NCI-H1092 (cell line): ENCODE results near the gene CARS2.

Experiments
- DNase-seq: peaks from one replicate; lab custom pipeline; 2025; lab: John Stamatoyannopoulos, UW

Gene CARS2

DNA sequence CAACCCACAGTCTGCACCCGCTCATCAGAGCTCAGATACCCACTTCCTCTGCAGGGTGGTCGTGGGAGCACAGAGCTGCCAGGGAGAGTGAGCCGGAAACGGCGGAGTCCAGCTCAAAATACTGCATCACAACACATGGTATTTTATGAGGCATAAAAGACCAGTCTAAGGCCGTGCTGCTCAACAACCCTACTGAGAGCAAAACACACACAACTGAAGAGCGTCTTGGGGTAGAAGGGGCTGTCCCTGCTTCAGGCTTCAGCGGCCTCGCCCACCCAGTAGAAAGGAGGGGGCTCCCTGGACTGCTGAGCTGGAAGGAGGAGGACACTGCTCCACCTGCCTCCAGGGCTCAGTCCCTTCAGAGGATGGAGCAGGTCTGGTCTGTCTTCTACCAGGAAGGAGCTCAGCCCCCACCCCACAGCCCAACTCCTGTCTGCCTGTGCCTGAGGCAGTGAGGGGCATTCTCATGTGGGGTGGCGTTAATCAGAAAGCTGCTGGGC, 53.6 kb downstream of the CARS2 start:
- DNase-seq, result no peak

GRCh38 chr13:110651726-110652230, 54.1 kb downstream of the CARS2 start:
- DNase-seq, result no peak

DNA sequence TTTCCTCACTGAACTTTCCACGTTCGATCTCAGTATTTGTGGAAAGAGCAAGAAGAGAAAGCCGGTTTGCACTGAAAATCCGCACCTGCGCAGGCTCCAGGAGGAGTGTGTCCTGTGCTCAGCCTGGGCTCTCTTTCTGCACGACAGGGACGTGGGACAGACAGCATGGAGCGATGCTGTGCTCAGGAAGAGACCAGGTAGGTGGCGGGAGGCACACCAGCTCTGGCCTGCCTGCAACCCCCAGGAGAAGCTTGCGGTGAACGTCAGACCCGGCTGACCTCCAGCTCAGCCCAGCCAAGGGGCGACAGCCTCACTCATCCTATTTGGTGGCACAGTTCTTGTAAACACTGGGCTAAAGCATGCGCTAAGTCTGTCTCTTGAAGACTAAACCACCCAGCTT, 54.6 kb downstream of the CARS2 start:
- no peak for DNase-seq

DNA sequence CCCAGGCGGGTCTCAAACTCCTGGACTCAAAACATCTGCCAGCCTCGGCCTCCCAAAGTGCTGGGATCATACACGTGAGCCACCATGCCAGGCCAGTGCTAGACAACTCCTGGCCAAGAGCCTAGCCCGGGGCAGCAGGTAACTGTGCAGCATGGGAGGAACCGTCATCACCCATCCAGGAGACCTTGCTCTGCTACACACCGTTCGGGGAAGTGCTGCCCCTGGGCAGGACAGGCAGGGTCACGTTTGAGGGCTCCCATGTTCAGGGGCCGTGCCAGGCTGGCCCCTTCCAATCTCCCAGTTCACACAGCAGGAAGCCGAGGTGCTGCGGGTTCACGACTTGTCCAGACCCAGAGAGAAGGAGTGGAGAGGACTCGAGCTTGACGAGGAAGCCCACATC, 55.5 kb downstream of the CARS2 start:
- DNase-seq, result no peak

DNA sequence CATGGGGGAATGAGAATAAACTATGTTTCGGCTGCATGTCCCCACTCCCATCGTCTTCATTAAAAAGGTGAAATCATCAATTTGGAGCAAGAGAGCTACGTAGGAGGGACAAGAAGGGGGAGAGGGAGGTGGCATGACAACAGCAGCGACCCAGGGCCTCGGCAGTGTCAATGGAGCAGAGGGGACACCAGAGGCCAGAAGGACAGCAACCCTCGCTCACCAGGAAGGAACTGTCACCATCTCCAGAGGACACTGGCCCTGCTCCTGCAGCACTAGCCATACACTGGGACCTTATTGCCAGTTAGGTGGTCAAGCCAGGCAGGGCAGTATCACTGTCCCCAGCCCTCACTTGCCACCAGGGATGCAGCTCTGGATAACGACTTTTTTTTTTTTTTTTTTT, 56.4 kb downstream of the CARS2 start:
- DNase-seq, result no peak

DNA sequence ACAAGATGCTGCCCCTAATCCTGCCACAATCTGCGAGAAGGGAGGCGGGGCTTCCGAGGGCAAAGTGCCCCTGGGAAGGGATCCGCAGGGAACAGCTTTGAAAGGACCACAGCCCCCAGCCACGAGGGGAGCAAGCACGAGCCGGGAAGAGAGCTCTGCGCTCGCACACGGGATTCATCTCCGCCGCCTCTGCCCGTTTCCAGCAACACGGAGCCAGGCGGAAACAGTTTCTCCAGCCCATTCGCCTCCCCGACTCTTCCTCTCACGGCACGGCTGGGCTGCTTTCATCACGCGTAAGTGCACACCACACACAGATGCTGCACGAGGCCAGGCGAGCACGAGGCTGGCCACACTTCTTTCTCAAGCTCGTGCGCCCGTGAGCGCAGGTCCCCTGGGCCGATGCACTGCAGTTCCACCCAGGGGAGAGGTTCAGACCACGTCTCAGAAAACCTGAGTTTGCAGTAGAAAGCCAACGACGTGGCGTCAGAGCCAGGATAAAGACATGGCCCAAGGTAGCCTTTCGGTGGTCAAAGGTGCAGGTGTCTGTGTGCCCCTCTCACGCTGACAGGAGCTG, 57.0 kb downstream of the CARS2 start:
- no peak for DNase-seq

DNA sequence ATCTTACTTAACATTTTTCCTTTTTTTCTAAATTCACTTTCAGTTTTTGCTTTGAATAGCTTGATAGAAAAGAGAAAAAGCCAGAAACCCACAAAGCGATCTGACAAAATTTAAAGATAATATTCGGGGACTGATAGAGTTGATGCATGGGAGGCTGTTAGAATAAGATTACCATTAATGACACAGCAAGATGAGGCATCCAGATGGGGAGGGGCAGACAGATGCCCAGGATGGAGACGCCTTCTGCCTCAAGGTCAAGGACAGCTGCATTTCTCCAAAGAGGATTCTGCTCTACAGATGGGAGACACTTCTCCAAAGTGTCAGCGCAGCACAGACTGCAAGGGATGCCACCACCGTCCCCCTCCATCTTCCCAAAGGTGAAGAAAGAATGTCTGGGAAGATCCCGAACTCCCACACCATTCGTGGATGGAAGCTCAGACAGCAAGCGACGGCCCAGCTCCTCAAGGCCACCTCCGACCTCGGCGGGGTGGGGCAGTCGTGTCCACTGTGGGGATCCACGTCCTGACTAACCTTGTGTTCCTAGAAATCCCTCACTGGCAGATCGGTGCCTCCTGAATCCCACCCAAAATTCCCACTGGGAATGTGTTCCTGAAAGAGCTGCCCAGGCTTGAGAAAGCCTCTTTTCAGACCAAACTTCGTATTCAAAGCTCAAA, 57.6 kb downstream of the CARS2 start:
- DNase-seq, result no peak

DNA sequence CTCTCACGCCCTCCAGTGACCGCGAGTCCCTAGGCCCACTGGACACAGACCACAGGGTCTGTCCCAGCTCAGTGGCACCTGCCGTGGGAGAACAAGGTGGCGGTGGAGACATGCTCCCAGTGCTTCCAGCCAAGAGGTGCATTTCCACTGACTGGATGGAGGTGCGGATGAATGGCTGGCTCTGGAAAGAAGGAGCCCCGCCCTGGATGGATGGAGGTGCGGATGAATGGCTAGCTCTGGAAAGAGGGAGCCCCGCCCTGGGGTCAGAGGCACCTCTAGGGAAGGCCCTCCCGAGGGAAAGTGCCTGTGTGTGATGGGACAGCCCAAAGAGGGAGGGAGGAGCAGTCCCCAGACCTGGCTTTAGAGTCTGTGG, 58.6 kb downstream of the CARS2 start:
- DNase-seq, result no peak

- DNase-seq, result no peak
These were observed 59.2 kb downstream of the CARS2 start for GRCh38 chr13:110646442-110647364.

DNA sequence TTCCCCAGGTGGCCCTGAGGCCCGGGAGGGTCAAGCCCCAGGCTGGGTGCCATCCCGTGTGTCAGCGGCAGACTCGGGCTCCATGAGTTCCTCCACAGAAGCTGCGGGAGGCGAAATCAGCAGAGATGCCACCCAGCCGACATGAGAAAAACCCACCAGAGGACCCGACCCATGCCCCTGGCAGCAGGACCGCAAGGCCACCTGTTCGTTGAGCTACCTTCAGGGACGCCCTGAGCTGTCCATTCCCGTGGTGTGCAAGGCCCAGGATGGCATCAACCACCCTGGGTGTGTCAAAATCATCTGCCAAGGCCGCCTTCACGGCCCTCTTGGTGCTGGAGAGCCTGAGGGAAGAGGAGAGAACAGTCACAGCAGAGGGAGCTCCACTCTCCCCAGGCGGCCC, 60.2 kb downstream of the CARS2 start:
- DNase-seq, result no peak

DNA sequence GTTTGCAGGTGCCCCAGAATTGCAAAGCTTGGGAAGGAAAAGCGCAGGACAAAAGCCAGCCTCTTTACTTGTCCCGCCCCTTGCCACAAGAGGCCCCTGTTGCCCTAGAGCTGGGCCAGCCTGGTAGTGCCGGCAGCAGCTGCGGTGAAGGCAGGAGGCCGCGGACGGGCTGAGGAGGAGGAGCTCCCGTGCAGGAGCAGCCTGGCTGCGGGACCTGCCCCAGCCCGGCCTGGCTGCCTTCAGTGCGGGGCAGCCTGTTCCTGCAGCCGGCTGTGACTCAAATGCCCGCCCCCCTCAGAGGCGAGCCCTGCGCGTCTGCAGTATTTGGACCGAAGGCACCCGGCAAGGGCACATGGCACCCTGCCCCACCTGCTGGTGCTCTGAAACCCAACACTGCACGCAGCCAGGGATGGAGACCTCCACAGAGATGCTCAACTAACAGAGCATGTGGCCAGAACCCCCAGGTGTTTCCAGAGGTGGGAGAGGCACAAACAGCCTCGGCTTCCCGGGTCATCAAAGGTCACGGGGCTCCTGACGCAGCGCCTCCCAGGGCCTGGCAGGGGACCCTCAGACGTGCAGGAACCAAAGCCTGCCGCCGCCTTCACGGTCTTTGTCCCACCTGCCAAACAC, 60.9 kb downstream of the CARS2 start:
- DNase-seq, result peak; percentile 67

DNA sequence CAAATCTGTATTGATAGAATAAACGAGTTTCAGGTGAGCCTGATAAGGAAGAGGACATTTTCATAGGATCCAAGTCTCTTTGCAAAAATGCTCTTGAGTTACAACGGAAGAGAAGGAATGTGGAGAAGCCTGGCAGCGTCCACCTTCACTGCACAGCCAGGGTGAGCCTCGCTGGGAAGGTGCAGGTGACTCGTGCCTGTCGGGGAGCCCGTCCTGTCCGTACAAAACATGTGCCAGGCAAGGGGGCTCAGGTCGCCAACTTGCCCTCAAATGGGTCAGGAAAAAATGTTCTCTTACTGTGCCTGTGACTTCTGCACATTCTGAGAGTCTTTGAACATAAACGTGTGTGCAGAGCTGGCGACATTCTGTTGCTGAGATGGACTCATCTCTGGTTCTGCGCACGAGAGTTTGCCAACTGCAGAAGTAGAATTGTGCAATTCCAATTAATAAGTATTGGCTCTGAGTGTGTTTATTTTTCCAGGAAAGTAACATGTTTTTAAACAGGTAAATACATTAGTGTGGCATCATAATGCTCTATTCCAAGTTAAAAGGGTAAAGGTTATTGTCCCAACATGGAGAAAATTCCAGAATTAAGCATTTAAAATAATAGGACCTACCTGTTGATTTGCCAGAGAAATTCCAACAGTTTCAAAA, 62.0 kb downstream of the CARS2 start:
- DNase-seq, result no peak

DNA sequence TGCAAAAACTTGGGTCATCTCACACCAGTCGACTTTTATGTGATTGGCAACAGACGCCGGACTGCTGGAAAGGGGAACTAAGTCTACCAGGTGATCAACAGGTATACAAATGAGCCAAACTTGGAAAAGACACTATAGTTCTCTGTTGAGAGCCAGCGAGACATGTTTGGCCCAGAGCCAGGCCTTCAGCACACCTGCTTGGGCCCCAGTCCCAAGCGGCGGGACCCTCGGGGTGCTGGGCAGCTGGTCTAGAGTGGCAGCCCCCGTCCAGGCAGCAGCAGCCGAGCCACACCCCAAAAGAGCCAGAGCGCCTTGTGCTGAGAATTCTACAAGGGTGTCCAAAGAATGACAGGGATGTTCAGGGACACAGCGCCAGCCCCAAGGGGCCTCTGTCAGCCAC, 62.6 kb downstream of the CARS2 start:
- no peak for DNase-seq

- no peak for DNase-seq
These were observed 63.5 kb downstream of the CARS2 start for GRCh38 chr13:110642291-110642981.

GRCh38 chr13:110641055-110642015, 64.6 kb downstream of the CARS2 start:
- DNase-seq, result peak; percentile 48

DNA sequence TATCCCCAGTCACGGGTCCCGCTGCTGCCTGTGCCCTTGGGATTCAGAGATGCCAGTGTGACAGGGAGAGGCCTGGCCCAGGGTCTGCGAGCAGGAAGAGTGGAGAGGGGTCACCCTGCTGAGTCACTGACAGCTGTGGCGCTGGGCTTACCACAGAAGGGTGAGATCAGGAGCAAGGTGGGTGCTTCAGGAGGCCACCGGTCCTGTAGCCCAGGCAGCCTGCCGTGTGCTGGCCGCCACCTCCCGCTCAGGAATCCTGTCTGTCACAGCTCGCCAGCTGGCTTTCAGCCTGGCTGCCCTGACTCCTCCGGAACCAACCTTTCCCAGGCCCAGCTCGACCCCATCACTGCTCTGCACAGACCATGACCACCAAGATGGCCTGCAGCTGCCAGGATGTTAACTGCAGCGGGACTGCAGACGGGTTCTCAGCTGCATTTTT, 65.3 kb downstream of the CARS2 start:
- peak; percentile 25 for DNase-seq

DNA sequence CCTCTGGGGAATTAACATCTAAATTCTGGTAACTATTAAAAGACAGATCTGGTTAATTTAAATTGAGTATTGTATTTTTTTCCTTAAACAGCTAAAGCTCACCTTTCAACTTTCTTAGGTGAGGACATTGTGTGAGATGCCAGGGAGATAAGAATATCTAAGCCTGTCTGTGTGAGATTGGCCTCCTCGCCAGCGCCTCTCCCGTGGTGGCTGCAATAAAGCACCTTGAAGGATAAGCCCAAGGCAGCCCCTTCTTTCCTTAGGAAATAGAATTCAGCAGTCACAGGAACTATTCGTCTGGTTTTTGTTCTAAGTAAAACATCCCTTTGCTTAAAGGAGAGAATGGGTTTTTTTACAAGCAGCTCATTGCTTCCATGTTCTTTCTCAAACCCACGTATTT, 66.0 kb downstream of the CARS2 start:
- DNase-seq, result no peak

DNA sequence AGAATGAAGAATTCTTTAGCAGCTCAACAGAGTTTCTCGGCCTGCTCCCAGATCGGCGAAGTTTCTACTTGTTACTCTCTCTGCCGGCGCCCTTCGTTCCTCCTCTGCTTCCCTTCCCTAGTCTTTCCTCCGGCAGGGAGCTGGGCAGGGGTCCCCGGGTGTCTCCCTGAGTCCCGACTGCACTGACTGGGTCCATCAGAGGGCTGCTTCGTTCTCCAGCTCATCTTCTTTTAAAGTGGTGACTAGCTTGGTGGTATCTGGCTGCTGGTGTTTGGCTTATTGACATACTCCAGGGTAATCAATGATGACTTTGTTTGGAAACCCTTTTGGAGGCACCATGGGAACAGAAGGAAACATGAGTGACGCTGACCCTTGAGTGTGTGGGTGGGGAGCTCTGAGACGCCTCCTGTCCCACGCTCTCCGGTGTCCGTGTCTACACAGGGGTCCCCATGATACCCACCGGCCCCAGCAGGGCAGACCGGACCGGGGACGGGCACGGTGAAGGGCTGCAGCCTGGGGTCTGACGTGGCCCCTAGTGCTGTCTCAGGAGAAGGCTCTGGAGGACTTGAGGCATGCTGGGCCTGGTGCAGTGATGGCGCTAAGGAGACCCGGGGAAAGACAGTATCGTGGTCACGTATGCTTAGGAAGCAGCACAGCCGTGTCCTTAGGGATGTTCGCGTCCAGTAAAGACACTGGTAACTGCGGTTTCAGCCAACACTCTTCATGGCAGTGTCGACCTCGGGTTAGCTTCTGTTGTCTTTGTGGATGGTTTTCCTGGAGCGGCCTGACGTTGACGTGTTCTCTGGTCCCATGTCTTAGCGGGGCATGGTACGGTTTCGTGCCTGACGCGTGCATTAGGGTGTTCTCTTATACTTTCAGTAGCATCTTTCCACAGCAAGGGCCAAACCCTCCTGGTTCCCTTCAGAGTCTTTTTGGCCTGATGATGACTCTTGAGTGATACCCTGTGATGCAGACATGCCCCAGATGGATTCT, 66.8 kb downstream of the CARS2 start:
- DNase-seq, result no peak

GRCh38 chr13:110638257-110638656, 67.7 kb downstream of the CARS2 start:
- DNase-seq, result no peak
